ENCODE results near the gene FFAR2.

FFAR2 gene

DNA sequence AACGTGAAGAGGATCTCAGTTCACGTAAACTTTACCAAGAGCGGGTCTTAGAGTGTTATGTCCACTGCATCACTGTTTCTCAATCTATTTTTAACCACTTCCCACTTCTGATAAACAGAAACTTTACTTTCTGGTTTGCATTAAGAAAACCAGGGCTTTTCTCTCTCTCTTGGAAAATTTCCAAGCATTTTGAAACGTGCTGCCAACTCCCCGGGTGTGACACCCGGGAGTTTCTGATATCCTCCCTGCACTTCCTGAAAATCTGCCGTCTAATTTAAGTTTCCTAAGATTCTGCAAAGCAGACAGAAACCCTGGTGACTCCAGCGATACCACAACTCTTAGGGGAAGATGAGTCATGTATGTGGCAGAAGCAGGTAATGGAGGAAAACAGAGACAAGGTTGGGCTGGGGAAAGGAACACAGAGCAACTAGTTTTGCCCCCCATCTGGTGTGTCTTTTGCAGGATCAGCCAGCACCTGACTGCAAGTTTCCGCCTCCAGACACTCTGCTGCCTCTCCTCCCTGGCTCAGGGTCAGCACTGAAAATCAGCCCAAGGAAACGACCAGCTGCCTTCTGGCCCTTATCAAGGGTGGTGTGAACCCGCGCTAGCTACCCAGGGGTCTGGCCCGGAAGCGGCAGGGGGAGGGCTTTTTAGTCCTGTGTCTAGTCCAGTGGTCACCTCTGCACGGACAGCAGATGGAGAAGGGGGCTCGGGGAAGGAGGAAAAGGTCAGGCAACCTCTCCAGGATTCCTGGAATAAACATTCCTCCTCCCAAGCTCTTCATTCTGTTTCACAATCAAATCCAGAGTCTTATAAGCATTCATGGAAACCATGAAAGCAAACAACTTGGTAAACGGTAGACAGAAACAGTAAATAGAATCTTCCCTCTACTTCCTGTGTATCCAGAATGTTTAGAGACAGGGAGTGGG, 11.3 kb upstream of the FFAR2 start:
- Histone ChIP-seq H3K36me3 (ENCODE audit: control insufficient read depth, insufficient read depth, low read length) (no peaks in the 10 kb centered on the region), H3K4me3 (ENCODE audit: insufficient read depth, low read depth, low read length, poor library complexity, severe bottlenecking) (no peak overlapping the region), H3K9me3 (ENCODE audit: control insufficient read depth, low read length) (no peaks in the 10 kb centered on the region), H3K4me1 (ENCODE audit: control insufficient read depth, insufficient read depth, low read length, poor library complexity, severe bottlenecking) (peaks cover 6% of the 10 kb centered on the region), H3K27me3 (replicated peaks; ENCODE audit: control insufficient read depth, insufficient read depth, low read length, poor library complexity, severe bottlenecking) (no peaks in the 10 kb centered on the region), H3K27ac (ENCODE audit: insufficient read depth, low read length, poor library complexity, severe bottlenecking) (no peak overlapping the region)
- no peak for DNase-seq

- no peaks in the 10 kb centered on the region for H3K9me3 ChIP-seq (ENCODE audit: control insufficient read depth, low read length)
- no peaks in the 10 kb centered on the region for H3K36me3 ChIP-seq (ENCODE audit: control insufficient read depth, insufficient read depth, low read length)
- H3K4me3 ChIP-seq (ENCODE audit: insufficient read depth, low read depth, low read length, poor library complexity, severe bottlenecking): no peak overlapping the region
- H3K4me1 ChIP-seq (ENCODE audit: control insufficient read depth, insufficient read depth, low read length, poor library complexity, severe bottlenecking): peaks cover 6% of the 10 kb centered on the region
- no peaks in the 10 kb centered on the region for H3K27me3 ChIP-seq (replicated peaks; ENCODE audit: control insufficient read depth, insufficient read depth, low read length, poor library complexity, severe bottlenecking)
- H3K27ac ChIP-seq (ENCODE audit: insufficient read depth, low read length, poor library complexity, severe bottlenecking): no peak overlapping the region
- no peak for DNase-seq
These were observed 10.6 kb upstream of the FFAR2 start for GRCh38 chr19:35437406-35437951.

DNA sequence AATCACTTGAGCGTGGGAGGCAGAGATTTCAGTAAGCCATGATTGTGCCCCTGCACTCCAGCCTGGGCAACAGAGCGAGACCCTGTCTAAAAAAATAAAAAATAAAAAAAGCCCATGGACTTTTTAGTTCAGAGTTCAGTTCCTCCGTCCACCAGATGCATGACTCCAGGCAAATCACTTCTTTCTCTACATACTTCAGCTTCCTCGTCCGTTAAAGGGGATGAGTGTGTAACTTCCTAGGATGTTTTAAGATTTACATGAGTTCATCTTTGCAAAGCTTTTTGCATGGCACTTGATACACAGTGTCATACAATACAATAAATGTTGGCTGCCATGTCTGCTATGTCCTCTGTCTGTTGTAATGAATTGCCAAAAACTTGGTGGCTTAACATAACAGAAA, 10.0 kb upstream of the FFAR2 start:
- Histone ChIP-seq H3K27me3 (replicated peaks; ENCODE audit: control insufficient read depth, insufficient read depth, low read length, poor library complexity, severe bottlenecking) (no peaks in the 10 kb centered on the region), H3K4me1 (ENCODE audit: control insufficient read depth, insufficient read depth, low read length, poor library complexity, severe bottlenecking) (peaks cover 6% of the 10 kb centered on the region), H3K36me3 (ENCODE audit: control insufficient read depth, insufficient read depth, low read length) (no peaks in the 10 kb centered on the region), H3K27ac (ENCODE audit: insufficient read depth, low read length, poor library complexity, severe bottlenecking) (no peak overlapping the region), H3K9me3 (ENCODE audit: control insufficient read depth, low read length) (no peaks in the 10 kb centered on the region), H3K4me3 (ENCODE audit: insufficient read depth, low read depth, low read length, poor library complexity, severe bottlenecking) (no peak overlapping the region)
- no peak for DNase-seq

- Histone ChIP-seq H3K27me3 (replicated peaks; ENCODE audit: control insufficient read depth, insufficient read depth, low read length, poor library complexity, severe bottlenecking) (no peaks in the 10 kb centered on the region), H3K4me1 (ENCODE audit: control insufficient read depth, insufficient read depth, low read length, poor library complexity, severe bottlenecking) (peaks cover 6% of the 10 kb centered on the region), H3K27ac (ENCODE audit: insufficient read depth, low read length, poor library complexity, severe bottlenecking) (no peak overlapping the region), H3K4me3 (ENCODE audit: insufficient read depth, low read depth, low read length, poor library complexity, severe bottlenecking) (no peak overlapping the region), H3K9me3 (ENCODE audit: control insufficient read depth, low read length) (no peaks in the 10 kb centered on the region), H3K36me3 (ENCODE audit: control insufficient read depth, insufficient read depth, low read length) (no peaks in the 10 kb centered on the region)
- no peak for DNase-seq
These were observed 9.5 kb upstream of the FFAR2 start for GRCh38 chr19:35438527-35438926.

DNA sequence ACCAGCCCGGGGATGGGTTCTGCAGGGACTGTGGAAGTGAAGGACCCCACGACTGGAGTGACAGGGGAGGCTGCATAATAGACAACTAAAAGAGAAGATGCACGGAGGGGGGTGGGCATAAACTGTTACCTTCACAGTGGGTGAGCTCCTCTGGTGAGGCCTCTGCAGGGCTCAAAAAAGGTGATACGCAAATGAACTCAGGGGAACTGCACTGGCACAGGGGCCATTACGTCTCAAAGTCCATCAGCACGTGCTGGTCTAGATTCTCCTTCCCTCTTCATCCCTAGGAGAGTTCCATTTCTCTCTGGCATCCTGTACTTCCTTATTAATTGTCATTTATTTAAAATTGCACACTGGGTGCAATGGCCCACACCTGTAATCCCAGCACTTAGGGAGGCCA, 8.1 kb upstream of the FFAR2 start:
- Histone ChIP-seq H3K4me1 (ENCODE audit: control insufficient read depth, insufficient read depth, low read length, poor library complexity, severe bottlenecking) (peaks cover 6% of the 10 kb centered on the region), H3K27ac (ENCODE audit: insufficient read depth, low read length, poor library complexity, severe bottlenecking) (no peak overlapping the region), H3K9me3 (ENCODE audit: control insufficient read depth, low read length) (no peaks in the 10 kb centered on the region)

DNA sequence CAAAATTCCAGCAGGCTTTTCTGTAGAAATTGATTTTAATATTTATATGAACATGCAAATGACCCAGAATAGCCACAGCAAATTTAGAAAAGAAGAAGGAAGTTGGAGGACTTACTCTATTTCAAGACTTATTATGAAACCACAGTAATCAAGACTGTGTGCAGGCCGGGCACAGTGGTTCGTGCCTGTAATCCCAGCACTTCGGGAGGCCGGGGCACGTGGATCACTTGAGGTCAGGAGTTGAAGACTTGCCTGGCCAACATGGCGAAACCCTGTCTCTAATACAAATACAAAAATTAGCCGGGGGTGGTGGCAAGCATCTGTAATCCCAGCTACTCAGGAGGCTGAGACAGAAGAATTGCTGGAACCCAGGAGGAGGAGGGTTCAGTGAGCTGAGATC, 6.0 kb upstream of the FFAR2 start:
- Histone ChIP-seq H3K36me3 (ENCODE audit: control insufficient read depth, insufficient read depth, low read length) (no peaks in the 10 kb centered on the region), H3K27ac (ENCODE audit: insufficient read depth, low read length, poor library complexity, severe bottlenecking) (no peak overlapping the region), H3K27me3 (replicated peaks; ENCODE audit: control insufficient read depth, insufficient read depth, low read length, poor library complexity, severe bottlenecking) (no peaks in the 10 kb centered on the region), H3K9me3 (ENCODE audit: control insufficient read depth, low read length) (no peaks in the 10 kb centered on the region), H3K4me3 (ENCODE audit: insufficient read depth, low read depth, low read length, poor library complexity, severe bottlenecking) (no peak overlapping the region), H3K4me1 (ENCODE audit: control insufficient read depth, insufficient read depth, low read length, poor library complexity, severe bottlenecking) (no peaks in the 10 kb centered on the region)
- no peak for DNase-seq

More for the DNA sequence above, 8.1 kb upstream of the FFAR2 start:
- H3K27me3 ChIP-seq (replicated peaks; ENCODE audit: control insufficient read depth, insufficient read depth, low read length, poor library complexity, severe bottlenecking): no peaks in the 10 kb centered on the region
- H3K36me3 ChIP-seq (ENCODE audit: control insufficient read depth, insufficient read depth, low read length): no peaks in the 10 kb centered on the region
- no peak overlapping the region for H3K4me3 ChIP-seq (ENCODE audit: insufficient read depth, low read depth, low read length, poor library complexity, severe bottlenecking)
- DNase-seq: no peak

- DNase-seq: no peak
- Histone ChIP-seq H3K27ac (ENCODE audit: insufficient read depth, low read length, poor library complexity, severe bottlenecking) (no peak overlapping the region), H3K4me3 (ENCODE audit: insufficient read depth, low read depth, low read length, poor library complexity, severe bottlenecking) (no peak overlapping the region), H3K4me1 (ENCODE audit: control insufficient read depth, insufficient read depth, low read length, poor library complexity, severe bottlenecking) (peaks cover 5% of the 10 kb centered on the region), H3K36me3 (ENCODE audit: control insufficient read depth, insufficient read depth, low read length) (no peaks in the 10 kb centered on the region), H3K9me3 (ENCODE audit: control insufficient read depth, low read length) (no peaks in the 10 kb centered on the region), H3K27me3 (replicated peaks; ENCODE audit: control insufficient read depth, insufficient read depth, low read length, poor library complexity, severe bottlenecking) (no peaks in the 10 kb centered on the region)
These were observed 3.3 kb upstream of the FFAR2 start for GRCh38 chr19:35444735-35445134.

DNA sequence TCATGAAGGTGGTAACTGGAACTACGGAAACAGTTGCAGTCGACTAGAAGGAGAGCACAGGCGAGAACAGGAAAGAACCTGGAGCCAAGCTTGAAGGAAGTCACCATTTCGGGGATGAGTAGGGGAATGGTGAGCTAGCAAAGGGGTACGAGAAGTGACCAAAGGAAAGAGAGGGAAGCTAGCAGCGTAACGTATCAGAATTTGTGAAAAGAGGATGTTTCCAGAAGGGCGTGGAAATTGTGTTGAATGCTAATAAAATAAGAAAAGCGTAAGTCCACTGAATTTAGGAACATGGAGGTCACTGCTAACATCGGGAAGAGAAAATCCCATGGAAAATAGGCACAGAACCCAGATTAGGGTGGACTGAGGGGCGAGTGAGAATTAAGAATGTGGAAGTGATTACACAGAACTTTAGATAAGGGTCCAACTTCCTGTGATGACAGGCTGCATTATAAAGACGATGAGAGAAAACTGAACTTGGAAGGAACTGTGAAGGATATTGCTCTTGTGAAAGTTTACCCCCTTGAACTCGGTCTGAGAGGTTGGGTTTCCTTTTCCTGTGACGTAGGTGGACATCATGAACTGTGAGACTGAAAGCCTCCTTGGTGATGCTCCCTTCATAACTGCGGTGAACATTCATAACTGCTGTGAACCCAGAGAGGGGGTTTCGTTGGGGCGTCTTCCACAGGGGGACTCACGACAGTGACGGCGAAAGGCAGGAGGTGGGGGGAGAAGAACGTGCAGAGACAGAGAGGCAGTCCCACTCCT, 2.0 kb upstream of the FFAR2 start:
- no peaks in the 10 kb centered on the region for H3K36me3 ChIP-seq (ENCODE audit: control insufficient read depth, insufficient read depth, low read length)
- H3K27ac ChIP-seq (ENCODE audit: insufficient read depth, low read length, poor library complexity, severe bottlenecking): no peak overlapping the region
- H3K27me3 ChIP-seq (replicated peaks; ENCODE audit: control insufficient read depth, insufficient read depth, low read length, poor library complexity, severe bottlenecking): no peaks in the 10 kb centered on the region
- DNase-seq: peak; percentile 15 to 25 (median 20)
- no peak overlapping the region for H3K4me3 ChIP-seq (ENCODE audit: insufficient read depth, low read depth, low read length, poor library complexity, severe bottlenecking)
- H3K4me1 ChIP-seq (ENCODE audit: control insufficient read depth, insufficient read depth, low read length, poor library complexity, severe bottlenecking): peaks cover 16% of the 10 kb centered on the region
- H3K9me3 ChIP-seq (ENCODE audit: control insufficient read depth, low read length): no peaks in the 10 kb centered on the region

GRCh38 chr19:35449359-35450043, 1.4 kb downstream of the FFAR2 start:
- Histone ChIP-seq H3K4me3 (ENCODE audit: insufficient read depth, low read depth, low read length, poor library complexity, severe bottlenecking) (no peak overlapping the region), H3K27ac (ENCODE audit: insufficient read depth, low read length, poor library complexity, severe bottlenecking) (no peak overlapping the region), H3K27me3 (replicated peaks; ENCODE audit: control insufficient read depth, insufficient read depth, low read length, poor library complexity, severe bottlenecking) (no peaks in the 10 kb centered on the region), H3K36me3 (ENCODE audit: control insufficient read depth, insufficient read depth, low read length) (no peaks in the 10 kb centered on the region), H3K4me1 (ENCODE audit: control insufficient read depth, insufficient read depth, low read length, poor library complexity, severe bottlenecking) (peaks cover 23% of the 10 kb centered on the region), H3K9me3 (ENCODE audit: control insufficient read depth, low read length) (no peaks in the 10 kb centered on the region)
- no peak for DNase-seq
